ENCODE measurements around the gene PRIM1. TPM values are rescaled to one million over a fixed set of nuclear protein-coding genes. Genes with fewer than 3 reads are reported as not detected.
A peak's percentile ranks its signal among the peaks of the same experiment; 100 is the strongest.
"Not testable (repeated sequence)": the region's sequence is repeated elsewhere in the genome, so short reads cannot be mapped to it uniquely, and the experiment has no call there.

Gene PRIM1
- total RNA-seq, 1 donor from 2014 or later = 67.5 TPM

DNA sequence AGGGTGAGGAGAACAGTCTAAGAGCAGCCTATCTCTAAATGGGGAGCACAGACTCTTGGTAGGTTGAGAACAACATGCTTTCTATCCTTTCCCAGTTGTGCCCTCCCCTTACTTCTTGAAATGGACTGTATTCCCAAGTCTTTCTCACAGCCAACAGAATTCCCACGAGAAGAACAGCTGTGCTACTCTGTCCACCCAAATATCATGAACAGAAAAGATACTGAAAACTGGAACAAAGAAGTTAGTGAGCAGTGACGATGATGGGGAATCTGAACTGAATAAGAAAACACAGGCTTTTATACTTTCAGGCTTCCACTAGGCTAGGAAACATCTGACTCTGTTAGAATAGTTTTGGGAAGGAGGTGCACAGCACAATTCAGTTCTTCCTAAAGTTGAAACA, 30.4 kb downstream of the PRIM1 start:
- Mint-ChIP-seq H3K27ac (peak overlapping the region; percentile 76), H3K4me1 (ENCODE audit: low read depth) (peaks cover 70% of the 10 kb centered on the region), H3K27me3 (ENCODE audit: insufficient read depth) (peaks cover 1% of the 10 kb centered on the region), H3K4me3 (peak overlapping the region; percentile 91), H3K9me3 (no peaks in the 10 kb centered on the region), H3K36me3 (ENCODE audit: low read depth) (peaks cover 67% of the 10 kb centered on the region)
- intact Hi-C loops (cut with micrococcal nuclease) = no loop called here
- no peak for DNase-seq (ENCODE audit: low spot score)

DNA sequence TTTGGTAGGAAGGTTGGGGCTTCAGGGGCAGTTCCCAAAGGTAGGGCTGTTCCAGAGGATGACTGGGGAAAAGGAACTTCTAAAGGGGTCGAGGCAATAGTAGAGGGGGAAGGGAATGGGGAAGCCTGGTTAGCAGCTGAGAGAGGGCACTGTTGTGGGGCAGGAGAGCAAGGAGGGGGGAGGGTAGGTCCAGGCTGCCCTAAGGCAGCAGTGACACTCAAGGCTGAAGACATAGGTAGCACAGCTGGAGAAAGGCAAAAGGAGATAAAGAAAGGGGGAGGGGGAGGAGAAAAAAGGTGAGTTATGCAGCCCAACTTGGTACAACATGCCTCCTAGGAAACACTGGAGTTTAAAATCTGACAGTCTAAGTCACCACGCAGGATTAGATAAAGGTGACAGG, 30.9 kb downstream of the PRIM1 start:
- H3K9me3 Mint-ChIP-seq = no peaks in the 10 kb centered on the region
- H3K4me1 Mint-ChIP-seq (ENCODE audit: low read depth) = peaks cover 74% of the 10 kb centered on the region
- intact Hi-C loops (cut with micrococcal nuclease) = no loop called here
- peaks cover 1% of the 10 kb centered on the region for H3K27me3 Mint-ChIP-seq (ENCODE audit: insufficient read depth)
- H3K4me3 Mint-ChIP-seq = peak overlapping the region; percentile 45
- peaks cover 71% of the 10 kb centered on the region for H3K36me3 Mint-ChIP-seq (ENCODE audit: low read depth)
- H3K27ac Mint-ChIP-seq = peak overlapping the region; percentile 76
- no peak for DNase-seq (ENCODE audit: low spot score)

DNA sequence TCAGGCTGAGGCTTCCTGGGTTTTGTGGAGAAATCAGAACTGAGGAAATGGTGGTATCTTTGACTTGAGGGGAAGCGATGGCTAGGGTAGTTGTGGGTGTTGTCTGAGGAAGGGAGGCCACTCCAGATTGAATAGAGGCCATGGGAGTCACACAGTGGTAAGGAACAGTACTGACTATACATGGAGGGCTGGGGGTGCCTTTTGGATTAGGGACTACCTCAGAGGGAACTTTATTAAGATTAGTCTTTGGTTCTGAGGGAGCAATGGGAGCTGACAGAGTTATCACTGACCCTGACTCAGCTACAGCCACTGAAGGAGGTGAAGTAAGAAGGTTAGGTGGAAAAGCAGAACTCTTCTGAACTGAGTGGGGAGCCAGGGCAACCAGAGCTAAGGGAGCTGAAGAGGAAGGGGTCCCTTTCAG, 31.4 kb downstream of the PRIM1 start:
- Mint-ChIP-seq H3K9me3 (no peaks in the 10 kb centered on the region), H3K4me1 (ENCODE audit: low read depth) (peaks cover 74% of the 10 kb centered on the region), H3K36me3 (ENCODE audit: low read depth) (peaks cover 76% of the 10 kb centered on the region), H3K27me3 (ENCODE audit: insufficient read depth) (peaks cover 1% of the 10 kb centered on the region), H3K27ac (peak overlapping the region; percentile 76), H3K4me3 (peak overlapping the region; percentile 45)
- intact Hi-C loops (cut with micrococcal nuclease) = no loop called here
- no peak for DNase-seq (ENCODE audit: low spot score)

DNA sequence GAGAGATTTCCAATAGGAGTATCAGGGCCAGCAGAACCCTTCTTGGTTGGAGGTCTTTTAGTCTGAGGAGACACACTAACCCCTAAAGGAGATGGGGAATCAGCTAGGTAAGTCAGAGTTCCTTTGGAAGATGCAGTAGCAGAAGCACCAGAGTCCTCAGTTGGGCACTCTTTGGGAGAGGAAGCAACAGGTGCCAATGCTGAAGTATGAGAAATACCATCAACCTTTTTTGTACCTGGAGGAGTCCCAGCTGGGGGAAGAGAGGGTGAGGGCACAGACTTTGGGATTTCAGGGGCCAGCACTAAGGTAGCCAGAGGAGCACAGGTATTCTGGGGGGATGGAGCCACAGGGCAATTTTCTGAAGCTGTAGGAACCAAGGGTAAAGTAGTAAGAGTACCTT, 33.1 kb downstream of the PRIM1 start:
- H3K36me3 Mint-ChIP-seq (ENCODE audit: low read depth) = peaks cover 79% of the 10 kb centered on the region
- no peak for DNase-seq (ENCODE audit: low spot score)
- peaks cover 73% of the 10 kb centered on the region for H3K4me1 Mint-ChIP-seq (ENCODE audit: low read depth)
- H3K9me3 Mint-ChIP-seq = no peaks in the 10 kb centered on the region
- no peaks in the 10 kb centered on the region for H3K27me3 Mint-ChIP-seq (ENCODE audit: insufficient read depth)
- H3K4me3 Mint-ChIP-seq = no peak overlapping the region
- peak overlapping the region; percentile 76 for H3K27ac Mint-ChIP-seq
- intact Hi-C loops (cut with micrococcal nuclease) = no loop called here

DNA sequence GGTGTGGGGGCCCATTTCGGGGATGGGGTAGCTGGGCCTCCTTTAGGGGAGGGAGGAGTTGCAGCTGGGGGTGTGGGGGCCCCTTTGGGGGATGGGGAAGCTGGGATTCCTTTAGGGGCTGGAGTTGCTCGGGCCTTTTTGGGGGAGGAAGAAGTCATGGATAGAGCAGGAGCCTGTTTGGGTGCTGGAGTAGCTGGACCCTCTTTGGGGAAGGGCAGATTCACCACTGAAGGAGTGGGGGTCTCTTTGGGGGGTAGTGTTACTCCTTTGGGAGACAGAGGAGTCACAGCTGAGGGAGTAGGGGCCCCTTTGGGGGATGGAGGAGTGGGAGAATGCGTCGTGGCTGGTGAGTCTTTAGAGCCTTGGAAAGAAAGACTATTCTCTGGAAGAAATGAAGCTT, 33.5 kb downstream of the PRIM1 start:
- H3K27ac Mint-ChIP-seq = peak overlapping the region; percentile 76
- H3K36me3 Mint-ChIP-seq (ENCODE audit: low read depth) = peaks cover 79% of the 10 kb centered on the region
- no peak for DNase-seq (ENCODE audit: low spot score)
- no peak overlapping the region for H3K4me3 Mint-ChIP-seq
- H3K4me1 Mint-ChIP-seq (ENCODE audit: low read depth) = peaks cover 69% of the 10 kb centered on the region
- no peaks in the 10 kb centered on the region for H3K9me3 Mint-ChIP-seq
- no peaks in the 10 kb centered on the region for H3K27me3 Mint-ChIP-seq (ENCODE audit: insufficient read depth)
- intact Hi-C loops (cut with micrococcal nuclease) = no loop called here

DNA sequence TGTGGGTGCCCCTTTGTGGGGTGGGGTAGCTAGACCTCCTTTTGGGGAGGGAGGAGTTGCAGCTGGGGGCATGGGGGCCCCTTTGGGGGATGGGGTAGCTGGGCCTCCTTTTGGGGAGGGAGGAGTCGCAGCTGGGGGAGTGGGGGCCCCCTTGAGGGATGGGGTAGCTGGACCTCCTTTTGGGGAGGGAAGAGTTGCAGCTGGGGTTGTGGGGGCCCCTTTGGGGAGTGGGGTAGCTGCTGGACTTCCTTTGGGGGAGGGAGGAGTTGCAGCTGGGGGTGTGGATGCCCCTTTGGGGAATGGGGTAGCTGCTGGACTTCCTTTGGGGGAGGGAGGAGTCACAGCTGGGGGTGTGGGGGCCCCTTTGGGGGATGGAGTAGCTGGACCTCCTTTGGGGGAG, 34.0 kb downstream of the PRIM1 start:
- no peak for DNase-seq (ENCODE audit: low spot score)
- no peak overlapping the region for H3K4me3 Mint-ChIP-seq
- H3K27me3 Mint-ChIP-seq (ENCODE audit: insufficient read depth) = no peaks in the 10 kb centered on the region
- intact Hi-C loops (cut with micrococcal nuclease) = no loop called here
- H3K9me3 Mint-ChIP-seq = no peaks in the 10 kb centered on the region
- no peak overlapping the region for H3K27ac Mint-ChIP-seq
- peaks cover 79% of the 10 kb centered on the region for H3K36me3 Mint-ChIP-seq (ENCODE audit: low read depth)
- peaks cover 65% of the 10 kb centered on the region for H3K4me1 Mint-ChIP-seq (ENCODE audit: low read depth)

DNA sequence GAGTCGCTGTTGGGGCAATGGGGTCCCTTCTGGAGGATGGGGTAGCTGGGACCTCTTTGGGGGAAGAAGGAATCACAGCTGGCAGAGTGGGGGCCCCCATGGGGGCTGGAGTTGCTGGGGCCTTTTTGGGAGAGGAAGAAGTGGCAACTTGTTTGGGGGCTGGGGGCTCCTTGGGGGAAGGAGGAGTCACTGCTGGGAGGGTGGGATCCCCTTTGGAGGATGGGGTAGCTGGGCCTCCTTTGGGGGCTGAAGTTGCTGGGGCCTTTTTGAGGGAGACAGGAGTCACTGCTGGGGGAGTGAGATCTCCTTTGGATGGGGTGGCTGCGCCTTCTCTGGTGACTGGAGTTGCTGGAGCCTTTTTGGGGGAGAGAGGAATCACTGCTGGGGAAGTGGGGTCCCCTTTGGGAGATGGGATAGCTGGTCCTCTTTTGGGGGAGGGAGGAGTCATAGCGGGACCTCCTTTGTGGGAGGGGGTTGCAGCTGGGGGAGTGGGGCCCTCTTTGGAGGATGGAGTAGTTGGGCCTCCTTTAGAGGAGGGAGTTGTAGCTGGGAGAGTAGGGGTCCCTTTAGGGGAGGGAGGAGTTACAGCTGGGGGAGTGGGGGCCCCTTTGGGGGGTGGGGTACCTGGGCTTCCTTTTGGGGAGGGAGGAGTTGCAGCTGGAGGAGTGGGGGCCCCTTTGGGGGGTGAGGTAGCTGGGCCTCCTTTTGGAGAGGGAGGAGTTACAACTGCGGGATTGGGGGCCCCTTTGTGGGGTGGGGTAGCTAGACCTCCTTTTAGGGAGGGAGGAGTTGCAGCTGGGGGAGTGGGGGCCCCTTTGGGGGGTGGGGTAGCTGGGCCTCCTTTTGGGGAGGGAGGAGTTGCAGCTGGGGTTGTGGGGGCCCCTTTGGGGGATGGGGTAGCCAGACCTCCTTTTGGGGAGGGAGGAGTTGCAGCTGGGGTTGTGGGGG, 34.9 kb downstream of the PRIM1 start:
- DNase-seq (ENCODE audit: low spot score) = no peak
- H3K36me3 Mint-ChIP-seq (ENCODE audit: low read depth) = peaks cover 78% of the 10 kb centered on the region
- intact Hi-C loops (cut with micrococcal nuclease) = no loop called here
- H3K27me3 Mint-ChIP-seq (ENCODE audit: insufficient read depth) = no peaks in the 10 kb centered on the region
- no peaks in the 10 kb centered on the region for H3K9me3 Mint-ChIP-seq
- peak overlapping the region; percentile 68 for H3K27ac Mint-ChIP-seq
- H3K4me3 Mint-ChIP-seq = no peak overlapping the region
- H3K4me1 Mint-ChIP-seq (ENCODE audit: low read depth) = peaks cover 60% of the 10 kb centered on the region

DNA sequence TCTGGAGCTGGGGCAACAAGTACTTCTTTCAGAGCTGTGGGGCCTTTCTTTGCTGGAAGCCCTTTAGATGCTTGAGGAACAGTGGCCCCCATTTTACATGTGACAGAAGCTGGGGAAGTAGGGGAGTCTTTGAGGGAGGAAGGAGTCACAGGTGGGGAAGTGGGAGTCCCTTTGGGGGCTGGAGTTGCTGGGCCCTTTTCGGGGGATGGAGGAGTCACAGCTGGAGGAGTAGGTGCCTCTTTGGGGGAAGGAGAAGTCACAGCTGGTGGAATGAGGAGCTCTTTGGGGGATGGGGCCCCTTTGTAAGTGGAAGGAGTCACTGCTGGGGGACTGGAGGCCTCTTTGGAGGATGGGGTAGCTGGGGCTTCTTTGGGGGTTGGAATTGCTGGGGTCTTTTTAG, 35.7 kb downstream of the PRIM1 start:
- intact Hi-C loops (cut with micrococcal nuclease) = no loop called here
- H3K4me1 Mint-ChIP-seq (ENCODE audit: low read depth) = peaks cover 53% of the 10 kb centered on the region
- no peaks in the 10 kb centered on the region for H3K27me3 Mint-ChIP-seq (ENCODE audit: insufficient read depth)
- no peak for DNase-seq (ENCODE audit: low spot score)
- no peaks in the 10 kb centered on the region for H3K9me3 Mint-ChIP-seq
- peak overlapping the region; percentile 82 for H3K27ac Mint-ChIP-seq
- no peak overlapping the region for H3K4me3 Mint-ChIP-seq
- H3K36me3 Mint-ChIP-seq (ENCODE audit: low read depth) = peaks cover 75% of the 10 kb centered on the region

DNA sequence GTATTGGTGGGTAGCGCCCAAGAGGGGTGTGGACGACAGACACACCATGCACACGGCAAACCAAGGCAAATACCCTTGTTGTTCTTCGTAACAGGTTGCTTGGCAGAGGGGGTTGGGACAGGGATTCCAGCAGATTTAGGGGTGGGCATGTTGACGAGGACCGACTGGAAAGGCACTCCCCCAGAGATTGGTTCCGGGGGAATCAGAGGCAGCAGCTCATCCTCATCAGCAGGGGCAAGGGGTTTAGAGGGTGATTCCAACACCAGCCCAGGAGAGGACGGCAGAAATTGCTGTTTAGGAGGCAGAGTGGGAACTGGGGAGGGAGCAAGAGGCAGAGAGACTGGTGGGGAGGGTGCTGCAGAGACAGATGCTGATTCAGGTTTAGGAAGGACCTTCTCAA, 36.3 kb downstream of the PRIM1 start:
- H3K27me3 Mint-ChIP-seq (ENCODE audit: insufficient read depth) = no peaks in the 10 kb centered on the region
- intact Hi-C loops (cut with micrococcal nuclease) = no loop called here
- H3K9me3 Mint-ChIP-seq = no peaks in the 10 kb centered on the region
- H3K4me3 Mint-ChIP-seq = no peak overlapping the region
- H3K27ac Mint-ChIP-seq = peak overlapping the region; percentile 82
- DNase-seq (ENCODE audit: low spot score) = no peak
- H3K36me3 Mint-ChIP-seq (ENCODE audit: low read depth) = peaks cover 74% of the 10 kb centered on the region
- peaks cover 52% of the 10 kb centered on the region for H3K4me1 Mint-ChIP-seq (ENCODE audit: low read depth)

DNA sequence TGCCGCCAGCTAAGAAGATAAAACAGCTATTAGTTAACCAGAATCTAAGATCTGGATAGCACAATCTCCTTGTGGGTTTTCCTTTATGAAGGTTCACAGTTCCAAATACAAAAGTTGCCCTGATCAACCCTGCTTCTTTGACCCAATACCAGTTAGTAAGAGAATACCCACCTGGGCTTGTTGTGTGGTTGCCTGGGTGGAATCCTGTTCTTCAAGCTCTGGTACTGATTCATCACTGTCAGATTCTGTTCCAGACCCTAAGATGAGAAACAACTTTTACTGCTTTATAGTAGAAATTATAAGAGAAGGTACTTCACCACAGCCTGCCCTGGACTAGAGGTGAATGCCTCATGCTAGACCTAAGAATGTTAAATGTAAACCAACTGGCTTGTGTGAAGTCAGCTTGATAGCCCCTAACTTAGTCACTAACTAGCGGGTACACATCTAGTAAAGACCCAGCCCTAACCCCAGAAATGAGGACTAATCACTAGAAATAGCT, 37.6 kb downstream of the PRIM1 start:
- H3K9me3 Mint-ChIP-seq = no peaks in the 10 kb centered on the region
- H3K4me1 Mint-ChIP-seq (ENCODE audit: low read depth) = peaks cover 39% of the 10 kb centered on the region
- H3K27me3 Mint-ChIP-seq (ENCODE audit: insufficient read depth) = no peaks in the 10 kb centered on the region
- peaks cover 61% of the 10 kb centered on the region for H3K36me3 Mint-ChIP-seq (ENCODE audit: low read depth)
- H3K27ac Mint-ChIP-seq = no peak overlapping the region
- no peak for DNase-seq (ENCODE audit: low spot score)
- no peak overlapping the region for H3K4me3 Mint-ChIP-seq
- intact Hi-C loops (cut with micrococcal nuclease) = no loop called here

DNA sequence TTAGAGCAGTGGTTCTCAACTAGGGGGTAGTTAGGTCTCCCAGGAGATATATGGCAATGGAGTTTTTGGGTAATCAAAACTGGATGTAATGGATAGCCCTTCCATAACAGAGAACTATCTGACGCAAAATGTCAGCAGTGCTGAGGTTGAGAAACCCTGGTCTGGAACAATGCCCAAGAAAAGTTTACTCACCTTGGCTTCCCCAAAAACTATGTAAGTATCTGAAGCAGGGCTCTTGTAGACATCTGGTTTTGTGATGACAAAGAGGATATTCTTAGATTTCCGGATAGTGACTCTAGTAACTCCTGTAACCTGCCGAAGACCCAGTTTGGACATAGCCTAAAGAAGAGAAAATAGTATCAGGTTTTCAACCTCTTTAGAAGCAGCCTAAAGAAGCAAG, 38.8 kb downstream of the PRIM1 start:
- Mint-ChIP-seq H3K27me3 (ENCODE audit: insufficient read depth) (no peaks in the 10 kb centered on the region), H3K27ac (no peak overlapping the region), H3K9me3 (no peaks in the 10 kb centered on the region), H3K36me3 (ENCODE audit: low read depth) (peaks cover 52% of the 10 kb centered on the region), H3K4me1 (ENCODE audit: low read depth) (peaks cover 29% of the 10 kb centered on the region), H3K4me3 (no peak overlapping the region)
- intact Hi-C loops (cut with micrococcal nuclease) = no loop called here
- no peak for DNase-seq (ENCODE audit: low spot score)

DNA sequence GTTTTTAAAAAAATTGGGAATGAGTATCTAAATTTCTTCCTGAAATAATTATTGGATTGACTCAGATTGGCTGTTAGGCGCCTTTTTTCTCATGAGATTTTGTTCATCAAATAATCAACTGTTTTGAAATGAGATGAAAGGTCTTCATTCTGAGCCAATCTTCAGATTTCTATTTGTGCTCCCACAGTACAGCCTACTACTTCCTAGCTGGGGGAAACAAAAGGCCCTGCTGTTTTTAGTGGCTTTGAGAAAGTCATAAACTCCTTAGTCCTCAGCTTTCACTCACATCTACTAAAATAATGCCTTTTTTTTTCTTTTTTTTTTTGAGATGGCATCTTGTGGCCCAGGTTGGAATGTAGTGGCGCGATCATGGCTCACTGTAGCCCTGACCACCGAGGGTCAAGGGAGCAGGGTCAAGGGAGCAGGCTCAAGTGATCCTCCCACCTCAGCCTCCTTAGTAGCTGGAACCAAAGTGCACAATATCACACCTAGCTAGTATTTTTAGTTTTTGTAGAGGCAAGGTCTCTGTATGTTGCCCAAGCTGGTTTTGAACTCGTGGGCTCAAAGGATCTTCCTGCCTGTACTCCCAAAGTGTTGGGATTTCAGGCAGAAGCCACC, 42.3 kb downstream of the PRIM1 start:
- peaks cover 12% of the 10 kb centered on the region for H3K4me1 Mint-ChIP-seq (ENCODE audit: low read depth)
- no peaks in the 10 kb centered on the region for H3K9me3 Mint-ChIP-seq
- H3K4me3 Mint-ChIP-seq = no peak overlapping the region
- intact Hi-C loops (cut with micrococcal nuclease) = no loop called here
- H3K36me3 Mint-ChIP-seq (ENCODE audit: low read depth) = peaks cover 34% of the 10 kb centered on the region
- H3K27ac Mint-ChIP-seq = no peak overlapping the region
- DNase-seq (ENCODE audit: low spot score) = no peak
- peaks cover 3% of the 10 kb centered on the region for H3K27me3 Mint-ChIP-seq (ENCODE audit: insufficient read depth)

DNA sequence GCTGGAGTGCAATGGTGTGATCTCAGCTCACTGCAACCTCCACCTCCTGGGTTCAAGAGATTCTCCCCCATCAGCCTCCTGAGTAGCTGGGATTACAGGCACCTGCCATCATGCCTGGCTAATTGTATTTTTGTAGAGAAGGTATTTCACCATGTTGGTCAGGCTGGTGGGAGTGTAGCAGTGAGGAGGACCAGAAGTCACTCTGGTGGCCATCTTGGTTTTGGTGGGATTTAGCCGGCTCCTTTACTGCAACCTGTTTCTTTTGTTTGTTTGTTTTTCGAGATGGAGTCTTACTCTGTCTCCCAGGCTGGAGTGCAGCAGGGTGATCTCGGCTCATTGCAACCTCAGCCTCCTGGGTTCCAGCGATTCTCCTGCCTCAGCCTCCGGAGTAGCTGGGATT, 47.6 kb downstream of the PRIM1 start:
- H3K4me3 Mint-ChIP-seq; H3K36me3 Mint-ChIP-seq (ENCODE audit: low read depth); H3K27ac Mint-ChIP-seq; H3K27me3 Mint-ChIP-seq (ENCODE audit: insufficient read depth); intact Hi-C loops (cut with micrococcal nuclease); H3K4me1 Mint-ChIP-seq (ENCODE audit: low read depth); H3K9me3 Mint-ChIP-seq; DNase-seq (ENCODE audit: low spot score): not testable (repeated sequence)
